OCI-LY7 (cell line): ENCODE data around the gene LMO2.

Source experiments
- CTCF ChIP-seq: fragments of 200-600 bp; sonication (generic); conservative IDR thresholded peaks from 2 replicates; pipeline ENCODE4 v1.5.1; 2014; ENCODE audit warnings: mild to moderate bottlenecking, antibody characterized with exemption, low read length, moderate library complexity, mixed read lengths
- EZH2phosphoT487 ChIP-seq: fragments of 200-600 bp; sonication (generic); IDR thresholded peaks from 2 replicates; pipeline ENCODE4 v1.6.1; 2018; ENCODE audit warnings: low read depth, borderline replicate concordance, mild to moderate bottlenecking, mixed run types, antibody characterized with exemption, low read length, moderate library complexity, mixed read lengths

DNA sequence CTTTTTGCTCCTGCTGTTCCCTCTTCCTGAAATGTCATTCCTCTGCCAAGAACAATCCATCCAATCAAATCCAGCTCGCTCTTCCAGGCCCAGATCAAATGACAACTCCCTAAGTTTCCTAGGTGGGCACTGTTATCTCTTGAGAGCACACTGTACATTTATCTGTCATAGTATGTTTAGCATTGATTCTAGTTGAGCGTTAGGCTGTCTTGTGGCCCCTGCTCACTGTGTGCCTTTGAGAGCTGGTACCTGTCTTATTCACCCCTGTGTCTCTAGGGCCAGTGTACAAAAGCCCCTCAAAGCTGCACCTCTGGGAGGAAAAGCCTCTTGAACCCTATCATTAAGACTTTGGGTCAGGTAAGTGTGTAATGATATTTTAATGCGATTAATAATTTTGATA lies 7.1 kb upstream of the LMO2 start:
- TF ChIP-seq CTCF: no peak
- TF ChIP-seq EZH2phosphoT487: no peak
